22Rv1 (cell line): ENCODE data around the gene CACNA1C.

Experiments used
- H3K27ac ChIP-seq: fragments of 450-650 bp; 2 replicates; pipeline ENCODE4 v1.5.1; 2017
- ZFX ChIP-seq: fragments of 450-650 bp; IDR thresholded peaks from 2 replicates; pipeline ENCODE4 v1.6.1; 2017; ENCODE audit warnings: antibody characterized with exemption, borderline replicate concordance
- TF ChIP-seq, protein P1 (sequence below): fragments of 450-650 bp; IDR thresholded peaks from 2 replicates; pipeline ENCODE4 v1.5.1; 2017; ENCODE audit warnings: mild to moderate bottlenecking

The CACNA1C gene

GRCh38 chr12:2649201-2650030, 596.6 kb downstream of the CACNA1C start:
- no peak overlapping the region for H3K27ac ChIP-seq
- TF ChIP-seq, protein P1, sequence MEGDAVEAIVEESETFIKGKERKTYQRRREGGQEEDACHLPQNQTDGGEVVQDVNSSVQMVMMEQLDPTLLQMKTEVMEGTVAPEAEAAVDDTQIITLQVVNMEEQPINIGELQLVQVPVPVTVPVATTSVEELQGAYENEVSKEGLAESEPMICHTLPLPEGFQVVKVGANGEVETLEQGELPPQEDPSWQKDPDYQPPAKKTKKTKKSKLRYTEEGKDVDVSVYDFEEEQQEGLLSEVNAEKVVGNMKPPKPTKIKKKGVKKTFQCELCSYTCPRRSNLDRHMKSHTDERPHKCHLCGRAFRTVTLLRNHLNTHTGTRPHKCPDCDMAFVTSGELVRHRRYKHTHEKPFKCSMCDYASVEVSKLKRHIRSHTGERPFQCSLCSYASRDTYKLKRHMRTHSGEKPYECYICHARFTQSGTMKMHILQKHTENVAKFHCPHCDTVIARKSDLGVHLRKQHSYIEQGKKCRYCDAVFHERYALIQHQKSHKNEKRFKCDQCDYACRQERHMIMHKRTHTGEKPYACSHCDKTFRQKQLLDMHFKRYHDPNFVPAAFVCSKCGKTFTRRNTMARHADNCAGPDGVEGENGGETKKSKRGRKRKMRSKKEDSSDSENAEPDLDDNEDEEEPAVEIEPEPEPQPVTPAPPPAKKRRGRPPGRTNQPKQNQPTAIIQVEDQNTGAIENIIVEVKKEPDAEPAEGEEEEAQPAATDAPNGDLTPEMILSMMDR: no peak
- no peak for TF ChIP-seq ZFX

DNA sequence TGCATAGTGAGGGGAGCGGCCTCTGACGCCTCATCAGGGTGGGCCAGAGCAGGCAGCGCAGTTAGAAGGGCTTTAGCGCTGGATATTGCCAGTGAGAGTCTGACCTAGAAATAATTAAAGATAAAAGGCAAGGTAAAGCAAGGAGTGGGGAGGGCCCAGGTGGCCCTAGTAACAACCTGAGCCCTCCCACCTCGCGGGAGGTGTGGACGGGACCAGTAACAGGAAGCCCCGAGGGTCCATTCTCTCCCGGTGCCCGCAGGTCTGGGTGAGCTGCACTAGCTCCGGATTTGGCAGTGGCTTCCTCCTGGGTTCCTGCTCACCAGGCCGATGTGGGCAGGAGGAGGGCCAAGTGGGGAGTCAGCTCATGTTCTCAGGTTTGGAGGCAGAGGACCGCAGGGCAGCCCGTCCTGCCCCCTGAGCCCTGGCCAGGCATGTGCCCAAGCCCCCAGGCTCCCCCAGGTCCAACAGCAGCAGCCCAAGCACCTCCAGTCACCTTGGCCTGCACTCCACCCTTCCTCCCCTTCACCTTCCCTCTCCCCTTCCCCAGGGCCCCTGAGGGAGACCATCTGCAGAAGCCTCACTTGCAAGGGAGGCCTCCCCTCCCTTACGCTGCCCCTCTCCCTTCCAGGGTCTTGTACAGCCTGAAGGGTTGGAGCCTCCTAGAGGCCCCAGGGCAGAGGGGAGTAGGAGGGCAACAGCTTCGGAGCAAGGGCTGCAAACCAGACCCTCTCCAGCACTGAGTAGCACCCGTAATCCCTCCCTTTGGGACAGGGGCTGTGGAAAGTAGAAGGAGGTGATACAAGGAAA, 597.7 kb downstream of the CACNA1C start:
- H3K27ac ChIP-seq: no peak overlapping the region
- no peak for TF ChIP-seq ZFX
- TF ChIP-seq, protein P1: no peak

GRCh38 chr12:2651068-2651965, 598.5 kb downstream of the CACNA1C start:
- no peak for TF ChIP-seq ZFX
- TF ChIP-seq, protein P1: no peak

GRCh38 chr12:2652011-2652400, 599.2 kb downstream of the CACNA1C start:
- H3K27ac ChIP-seq: no peak overlapping the region
- TF ChIP-seq ZFX: no peak
- TF ChIP-seq, protein P1: no peak

More at GRCh38 chr12:2651068-2651965, 598.5 kb downstream of the CACNA1C start:
- no peak overlapping the region for H3K27ac ChIP-seq

- no peak overlapping the region for H3K27ac ChIP-seq
Measured at GRCh38 chr12:2652401-2653081, 599.8 kb downstream of the CACNA1C start.

GRCh38 chr12:2653461-2653965, 600.7 kb downstream of the CACNA1C start:
- no peak overlapping the region for H3K27ac ChIP-seq
- no peak for TF ChIP-seq ZFX
- TF ChIP-seq, protein P1: no peak

More at GRCh38 chr12:2652401-2653081, 599.8 kb downstream of the CACNA1C start:
- no peak for TF ChIP-seq ZFX
- TF ChIP-seq, protein P1: peak; percentile 17
